Posterior vena cava (tissue), 2 donors: Measurements from ENCODE around the gene NOTCH1. TPM values are rescaled to one million over a fixed set of nuclear protein-coding genes. Genes with fewer than 3 reads are reported as not detected.

Experiments used
- DNase-seq: peaks from one replicate; pipeline ENCODE4 v3.0.0-alpha.2; 2020; ENCODE audit warnings: low spot score
- intact Hi-C, 2 donors: fragments of 100-400 bp; cut with DNase I; formaldehyde crosslinking; loops; one replicate each; pipeline versions ENCODE4 v1.14.1 to v1.14.2; 2022 to 2023
- total RNA-seq, 2 donors: library from RNA; stranded (reverse); fragmentation: NEBNext Ultra II Directional; extraction: Animal tissue kit (Norgen Biotek cat#: 25700); gene quantifications; one replicate each; pipeline ENCODE4 v1.2.1, GENCODE V29; 2021
- donor health status: DM: yes; HTN: yes; CAD: no.
- donor health status: DM: yes; HTN: yes; CAD: no.

Gene NOTCH1
- total RNA-seq, 2 donors from 2014 or later: 35.5 to 40.4 TPM

DNA sequence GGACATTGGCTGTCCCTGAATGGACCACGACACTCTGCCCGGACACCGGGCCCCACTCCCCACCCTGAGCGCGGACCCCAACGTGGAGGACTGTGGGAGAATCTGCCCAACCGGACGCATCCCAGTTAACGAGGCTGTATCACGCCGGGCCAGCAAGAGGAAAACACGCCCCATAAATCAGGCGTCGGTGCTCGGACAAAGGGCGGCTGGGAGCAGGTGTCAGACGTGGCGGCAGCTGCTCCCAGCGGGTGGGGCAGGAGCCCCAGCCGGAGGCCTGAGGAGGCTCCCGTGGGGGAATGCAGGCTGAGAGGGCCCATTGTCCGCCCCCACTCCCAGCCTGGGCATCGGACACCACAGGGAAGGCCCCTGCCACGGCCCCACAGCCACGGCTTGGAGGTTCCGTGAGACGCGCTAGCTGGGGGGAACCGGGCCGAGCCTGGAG is 19.2 kb downstream of the NOTCH1 start:
- intact Hi-C loops: no loop called here
- DNase-seq: no peak

- intact Hi-C loops: no loop called here
- no peak for DNase-seq
Measured at GRCh38 chr9:136525841-136526499, 19.9 kb downstream of the NOTCH1 start.

DNA sequence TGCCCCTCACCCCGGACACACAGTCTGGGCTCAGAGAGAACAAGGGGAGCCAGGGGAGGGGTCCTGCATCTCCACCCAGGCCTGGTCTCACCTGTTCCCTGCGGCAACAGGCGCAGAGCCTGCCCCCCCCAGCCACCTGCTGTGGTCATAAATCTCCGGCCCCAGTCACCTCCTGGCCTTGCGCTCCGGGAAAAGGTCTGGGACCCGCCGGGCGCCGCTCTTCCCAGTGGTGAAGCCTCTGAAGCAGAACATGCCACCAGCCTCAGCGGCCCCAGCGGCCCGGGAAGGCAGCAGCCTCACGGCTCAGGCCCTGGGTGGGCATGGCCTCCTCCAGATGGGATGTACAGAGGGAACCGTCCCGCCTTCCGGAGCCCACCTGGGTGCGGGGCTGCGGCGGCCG is 20.6 kb downstream of the NOTCH1 start:
- no peak for DNase-seq
- intact Hi-C loops: no loop called here

GRCh38 chr9:136522314-136523237 is 23.3 kb downstream of the NOTCH1 start:
- intact Hi-C loops: loop anchor here in 1 of 2 donors (5.0 kb wide), 1 partner anchor 35 kb away; no protein-coding TSS in a partner anchor
- DNase-seq: no peak

DNA sequence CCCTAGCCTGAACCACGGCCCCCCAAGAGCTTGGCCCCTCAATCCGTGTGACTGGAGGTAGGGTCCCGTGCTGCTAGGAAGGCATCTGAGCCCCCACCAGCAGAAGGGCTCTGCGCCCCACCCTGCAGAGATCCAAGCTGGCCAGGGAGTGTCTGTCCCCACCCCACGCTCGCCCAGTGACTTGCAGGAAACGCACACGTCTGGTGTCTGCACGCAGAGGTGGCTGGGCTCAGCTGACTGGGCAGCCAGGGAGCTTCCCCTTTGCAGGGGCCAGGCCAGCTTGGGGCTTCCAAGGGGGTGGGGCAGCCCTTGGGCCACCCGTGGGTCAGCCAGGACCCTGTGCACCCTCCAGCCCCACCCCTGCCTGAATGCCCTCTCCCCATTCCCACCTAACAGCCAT is 24.3 kb downstream of the NOTCH1 start:
- intact Hi-C loops: loop anchor here in 1 of 2 donors (5.0 kb wide), 1 partner anchor 34 kb away; no protein-coding TSS in a partner anchor

DNA sequence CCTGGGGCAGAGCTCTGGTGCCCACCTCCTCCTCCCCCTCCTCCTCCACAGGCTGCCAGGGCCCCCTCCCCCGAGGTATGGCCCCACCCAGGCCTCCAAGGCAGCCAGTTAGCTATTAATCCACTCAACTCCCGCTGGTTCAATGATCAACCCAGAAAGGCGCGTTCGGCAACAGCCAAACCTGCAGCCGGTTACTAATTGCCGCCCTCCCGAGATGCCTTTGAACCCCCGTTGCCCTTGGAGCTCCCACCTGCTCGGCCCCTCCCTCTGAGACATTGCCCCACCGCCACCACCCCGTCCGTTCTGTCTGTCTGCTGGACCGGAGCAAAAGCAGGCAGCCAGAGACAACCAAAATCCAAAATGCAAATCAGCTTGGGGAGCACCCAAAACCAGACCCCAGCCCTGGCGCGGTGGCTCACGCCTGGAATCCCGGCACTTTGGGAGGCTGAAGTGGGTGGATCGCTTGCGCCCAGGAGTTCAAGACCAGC is 25.8 kb downstream of the NOTCH1 start:
- no peak for DNase-seq
- intact Hi-C loops: loop anchor here in 1 of 2 donors (5.0 kb wide), 1 partner anchor 33 kb away; no protein-coding TSS in a partner anchor

More for the DNA sequence above, 24.3 kb downstream of the NOTCH1 start:
- DNase-seq: peak; percentile 92

DNA sequence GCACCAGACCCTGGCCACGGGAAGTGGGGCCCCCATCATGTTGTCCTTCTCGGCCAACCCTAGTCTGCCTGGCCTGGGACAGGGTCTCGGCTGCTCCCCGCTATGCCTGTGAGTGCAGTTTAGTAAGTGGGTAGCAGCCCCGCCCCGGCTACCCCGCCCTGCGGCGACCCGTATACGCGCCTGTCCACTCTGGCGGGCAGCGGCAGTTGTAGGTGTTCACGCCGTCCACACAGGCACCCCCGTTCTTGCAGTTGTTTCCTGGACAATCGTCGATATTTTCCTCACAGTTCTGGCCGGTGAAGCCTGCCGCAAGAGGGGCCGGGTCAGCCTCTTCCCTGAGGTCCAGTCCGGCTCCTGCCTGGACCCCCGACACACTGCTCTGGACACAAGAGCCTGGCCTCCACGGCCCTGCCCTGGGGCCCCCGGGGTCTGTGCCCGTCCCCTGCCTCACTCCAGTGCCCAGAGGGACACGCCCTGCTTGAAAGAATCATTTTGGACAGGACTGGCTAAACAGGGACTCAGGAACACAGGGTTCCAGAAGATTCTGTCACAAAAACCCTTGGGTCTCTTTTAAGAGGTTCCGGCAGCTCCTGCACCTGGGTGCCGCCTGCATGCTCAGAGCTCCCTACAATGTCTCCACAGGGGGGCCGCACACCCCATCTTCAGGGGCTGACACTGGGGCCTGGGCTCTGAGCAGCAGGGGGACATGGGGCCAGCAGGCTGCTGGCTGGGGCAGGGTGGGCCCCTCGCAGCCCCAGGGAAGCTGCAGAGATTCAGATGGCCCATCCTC is 26.4 kb downstream of the NOTCH1 start:
- no peak for DNase-seq
- intact Hi-C loops: loop anchor here in 1 of 2 donors (5.0 kb wide), 1 partner anchor 32 kb away; no protein-coding TSS in a partner anchor

DNA sequence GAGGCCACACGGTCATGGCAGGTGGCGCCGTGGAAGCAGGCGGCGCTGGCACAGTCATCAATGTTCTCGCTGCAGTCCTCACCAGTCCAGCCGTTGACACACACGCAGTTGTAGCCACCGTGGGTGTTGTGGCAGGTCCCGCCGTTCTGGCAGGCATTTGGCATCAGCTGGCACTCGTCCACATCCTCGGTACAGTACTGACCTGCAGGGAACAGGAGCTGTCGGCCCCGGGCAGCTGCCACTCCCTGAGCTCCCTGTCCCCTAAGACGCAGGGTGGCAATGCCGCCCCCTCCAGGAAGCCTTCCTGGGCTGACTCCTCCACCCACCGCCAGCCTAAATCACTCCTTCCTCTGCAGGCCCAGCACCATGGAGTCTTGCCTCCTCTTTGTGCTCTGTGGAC is 27.2 kb downstream of the NOTCH1 start:
- intact Hi-C loops: no loop called here
- no peak for DNase-seq

DNA sequence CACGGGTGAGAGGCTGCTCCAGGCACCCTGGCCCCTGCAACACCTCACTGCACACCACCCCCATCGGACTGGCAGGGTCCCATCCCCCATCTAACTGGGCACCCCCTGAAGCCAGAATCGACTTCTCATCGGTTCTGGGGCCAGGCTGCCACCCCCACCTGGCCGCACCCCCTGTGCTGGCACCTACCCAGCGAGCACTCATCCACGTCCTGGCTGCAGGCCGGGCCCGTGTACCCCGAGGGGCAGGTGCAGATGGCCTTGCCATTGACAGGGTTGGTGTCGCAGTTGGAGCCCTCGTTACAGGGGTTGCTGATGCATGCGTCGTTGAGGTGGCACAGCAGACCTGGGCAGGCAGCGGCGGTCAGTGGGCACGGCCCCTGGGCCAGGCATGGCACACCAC is 27.9 kb downstream of the NOTCH1 start:
- intact Hi-C loops: no loop called here
- DNase-seq: no peak

GRCh38 chr9:136517012-136517743 is 28.7 kb downstream of the NOTCH1 start:
- intact Hi-C loops: no loop called here
- no peak for DNase-seq

DNA sequence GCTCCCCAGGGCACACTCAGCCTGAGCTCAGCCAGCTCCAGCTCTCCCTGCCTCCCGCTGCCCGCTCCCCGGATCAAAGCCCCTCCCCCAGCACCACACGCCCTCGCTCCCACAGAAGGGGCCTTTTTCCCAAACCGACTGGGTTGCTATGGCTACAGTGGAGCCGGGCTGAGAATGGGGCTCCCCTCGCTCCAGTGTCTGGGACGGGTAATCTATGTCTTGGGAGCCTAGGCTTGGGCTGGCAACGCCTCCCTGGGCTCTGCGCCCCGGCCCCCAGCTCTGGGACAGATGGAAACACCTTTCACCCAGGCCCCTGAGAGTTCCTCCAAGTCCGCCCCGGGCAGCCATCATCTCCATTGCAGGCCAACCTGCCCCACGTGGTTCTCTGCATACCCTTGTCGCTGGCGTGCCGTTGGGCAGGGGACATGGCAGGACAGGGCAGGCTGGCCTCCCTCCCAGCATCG is 29.6 kb downstream of the NOTCH1 start:
- no peak for DNase-seq
- intact Hi-C loops: no loop called here

DNA sequence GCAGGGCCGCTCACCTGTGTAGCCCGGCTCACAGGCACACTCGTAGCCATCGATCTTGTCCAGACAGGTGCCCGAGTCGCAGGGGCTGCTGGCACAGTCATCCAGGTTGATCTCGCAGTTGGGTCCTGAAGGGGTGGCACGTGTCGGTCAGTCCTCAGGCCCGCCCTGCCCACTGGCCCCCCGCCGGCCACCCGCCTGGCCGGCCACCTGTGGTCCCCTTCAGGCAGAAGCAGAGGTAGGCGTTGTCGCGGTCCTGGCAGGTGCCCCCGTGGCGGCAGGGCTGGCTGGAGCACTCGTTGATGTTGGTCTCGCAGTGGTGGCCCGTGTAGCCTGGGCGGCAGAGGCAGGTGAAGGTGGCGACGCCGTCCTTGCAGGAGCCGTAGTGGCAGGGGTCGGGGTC is 30.6 kb downstream of the NOTCH1 start:
- intact Hi-C loops: no loop called here
- no peak for DNase-seq

GRCh38 chr9:136514022-136514714 is 31.7 kb downstream of the NOTCH1 start:
- intact Hi-C loops: loop anchor here in 1 of 2 donors (5.0 kb wide), 1 partner anchor 357 kb away; no protein-coding TSS in a partner anchor
- DNase-seq: no peak

- no peak for DNase-seq
- intact Hi-C loops: loop anchor here in 1 of 2 donors (5.0 kb wide), 1 partner anchor 356 kb away; no protein-coding TSS in a partner anchor
Measured at GRCh38 chr9:136513191-136513590, 32.7 kb downstream of the NOTCH1 start.

- intact Hi-C loops: loop anchor here in 1 of 2 donors (5.0 kb wide), 1 partner anchor 355 kb away; no protein-coding TSS in a partner anchor
- no peak for DNase-seq
Measured at GRCh38 chr9:136512651-136513071, 33.2 kb downstream of the NOTCH1 start.

DNA sequence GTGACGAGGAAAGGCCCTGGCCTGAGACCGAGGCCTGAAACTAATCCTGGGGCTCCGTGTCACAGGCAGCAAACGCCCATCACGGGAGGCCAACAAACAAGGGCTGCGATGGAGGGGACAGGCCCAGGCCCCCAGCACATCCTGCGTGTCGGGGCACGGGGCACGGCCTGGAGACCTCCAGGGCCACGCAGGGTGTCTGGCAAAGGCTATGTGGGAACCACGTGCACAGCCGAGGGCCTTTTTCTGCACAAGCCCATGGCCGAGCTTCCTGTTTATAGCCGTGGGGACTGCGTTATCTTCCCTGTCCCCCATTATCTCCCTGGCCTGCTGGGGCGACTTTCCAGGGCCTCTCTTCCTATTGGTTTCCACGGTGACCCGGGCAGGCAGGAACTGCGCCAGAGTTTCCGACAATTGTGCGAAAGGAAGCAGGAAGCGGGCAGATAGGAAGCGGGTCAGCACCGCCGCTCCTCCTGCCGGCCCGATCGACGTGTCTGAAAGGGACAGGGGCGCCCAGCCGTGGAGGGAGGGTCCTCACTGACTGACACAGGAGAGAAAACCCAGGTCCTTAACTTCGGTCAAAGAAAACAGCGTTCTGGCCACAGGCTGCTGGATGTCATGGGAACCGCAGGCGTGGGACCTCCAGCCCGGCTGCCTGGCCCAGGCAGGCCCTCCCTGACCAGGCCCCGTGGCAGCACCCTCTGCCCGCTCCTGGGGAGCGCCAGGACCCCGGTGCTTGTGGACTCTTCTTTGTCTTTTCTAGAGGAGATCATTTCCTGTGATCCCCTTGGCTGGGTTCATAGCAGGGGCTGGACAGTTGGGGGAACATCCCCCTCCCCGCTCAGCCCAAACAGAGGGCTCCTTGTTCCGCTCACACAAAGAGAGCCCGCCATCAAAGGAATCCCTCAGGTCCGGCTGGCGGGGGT is 33.9 kb downstream of the NOTCH1 start:
- intact Hi-C loops: loop anchor here in 1 of 2 donors (5.0 kb wide), 1 partner anchor 355 kb away; no protein-coding TSS in a partner anchor
- DNase-seq: peak; percentile 88
